Sigmoid colon (tissue), 7 donors: ENCODE measurements around the gene FAP. TPM values are rescaled to one million over a fixed set of nuclear protein-coding genes. Genes with fewer than 3 reads are reported as not detected.

ENCODE experiments used
- DNase-seq: peaks from one replicate; pipeline ENCODE4 v3.0.0-alpha.2; 2019
- H3K27ac ChIP-seq, 4 donors: fragments of 200-600 bp; sonication (generic); one replicate each; pipeline ENCODE4 v1.5.1; 2016 to 2019; ENCODE audit warnings: mild to moderate bottlenecking in 1 of 4
- H3K27me3 ChIP-seq, 3 donors: fragments of 200-600 bp; sonication (generic); one replicate each; pipeline ENCODE4 v1.5.1; 2019; ENCODE audit warnings: mild to moderate bottlenecking in 1 of 3
- H3K36me3 ChIP-seq, 4 donors: fragments of 200-600 bp; sonication (generic); one replicate each; pipeline ENCODE4 v1.5.1; 2016 to 2019
- H3K4me1 ChIP-seq, 4 donors: fragments of 200-600 bp; sonication (generic); one replicate each; pipeline ENCODE4 v1.5.1; 2017 to 2019
- H3K4me3 ChIP-seq, 4 donors: fragments of 200-600 bp; sonication (generic); one replicate each; pipeline ENCODE4 v1.5.1; 2017 to 2019; ENCODE audit warnings: mild to moderate bottlenecking in 2 of 4, moderate library complexity in 1 of 4
- H3K9me3 ChIP-seq, 4 donors: fragments of 200-600 bp in 3 of 4; sonication (generic) in 3 of 4; one replicate each; pipeline versions ENCODE4 v1.5.1 to v1.6.1; 2013 to 2019
- CTCF ChIP-seq, 4 experiments: fragments of 450-650 bp in 3 of 4; fragments of 200-600 bp in 1 of 4; IDR thresholded peaks; one replicate each; pipeline ENCODE4 v1.5.1; 2016 to 2019; ENCODE audit warnings: antibody characterized with exemption in 4 of 4, mild to moderate bottlenecking in 3 of 4, moderate library complexity in 2 of 4
- EP300 ChIP-seq, 4 donors: sonication (generic); formaldehyde crosslinking; IDR thresholded peaks; one replicate each; pipeline ENCODE4 v1.6.1; 2017; ENCODE audit warnings: antibody characterized with exemption in 4 of 4
- POLR2A ChIP-seq, 2 donors: fragments of 450-650 bp; IDR thresholded peaks; one replicate each; pipeline ENCODE4 v1.6.1; 2016; ENCODE audit warnings: antibody characterized with exemption in 2 of 2, mild to moderate bottlenecking in 2 of 2, moderate library complexity in 2 of 2
- POLR2AphosphoS5 ChIP-seq, 4 donors: sonication (generic); formaldehyde crosslinking; IDR thresholded peaks; one replicate each; pipeline ENCODE4 v1.6.1; 2017; ENCODE audit warnings: antibody characterized with exemption in 4 of 4
- WGBS, 2 donors: extraction: QIAGEN DNeasy Blood & Tissue Kit; methylation state at CpG; one replicate each; pipeline ENCODE4 v1.1.7; 2013; 5-methylcytosine and 5-hydroxymethylcytosine counted together
- intact Hi-C: fragments of 100-400 bp; cut with DNase I; formaldehyde crosslinking; loops from one replicate; pipeline ENCODE4 v1.15.1; 2023
- polyA plus RNA-seq, 3 donors: library from polyadenylated mRNA; stranded (reverse); fragments of 200-250 nt; gene quantifications; one replicate each; pipeline ENCODE4 v1.2.3, GENCODE V29; 2013
- total RNA-seq, 4 donors: library from RNA; depleted of rRNA; stranded (reverse); fragments of >200 nt; gene quantifications; one replicate each; pipeline ENCODE4 v1.1.0, GENCODE V29; 2016
- donor health status: healthy with polysubstance abuse.
- donor health status: Bipolar disorder and iron deficiency.
- donor health status: healthy.

The FAP gene
- total and polyA plus RNA-seq, 7 donors: 2.2 to 35.7 (median 20.0) TPM; not detected in 2

- Histone ChIP-seq H3K27ac (no peak overlapping the region), H3K36me3 (no peaks in the 10 kb centered on the region), H3K4me1 (no peaks in the 10 kb centered on the region), H3K27me3 (no peaks in the 10 kb centered on the region), H3K9me3 (peaks cover 0 to 1% (median 0%) of the 10 kb centered on the region in 4 donors), H3K4me3 (no peak overlapping the region)
- WGBS, 2 donors: 77 to 81% methylated on average over 2 of the region's 2 CpGs
- intact Hi-C loops: no loop called here
- no peak for DNase-seq
- no peak for TF ChIP-seq POLR2A (IDR thresholded peaks at IDR 0.05)
- TF ChIP-seq CTCF (IDR thresholded peaks at IDR 0.05): no peak
- no peak for TF ChIP-seq POLR2AphosphoS5 (IDR thresholded peaks at IDR 0.05)
- TF ChIP-seq EP300 (IDR thresholded peaks at IDR 0.05): no peak
Observed at GRCh38 chr2:162232027-162232426, 11.2 kb downstream of the FAP start.

GRCh38 chr2:162230761-162231160, 12.5 kb downstream of the FAP start:
- no peaks in the 10 kb centered on the region for H3K27me3 ChIP-seq
- TF ChIP-seq CTCF (IDR thresholded peaks at IDR 0.05) (no peak), EP300 (IDR thresholded peaks at IDR 0.05) (no peak), POLR2A (IDR thresholded peaks at IDR 0.05) (no peak), POLR2AphosphoS5 (IDR thresholded peaks at IDR 0.05) (no peak)
- H3K4me1 ChIP-seq: no peaks in the 10 kb centered on the region
- no peak for DNase-seq
- no peak overlapping the region for H3K27ac ChIP-seq
- intact Hi-C loops: no loop called here
- 47 to 82% methylated on average over 1 of the region's 1 CpG for WGBS, 2 donors
- H3K9me3 ChIP-seq: peaks cover 0 to 1% (median 0%) of the 10 kb centered on the region in 4 donors
- no peak overlapping the region for H3K4me3 ChIP-seq
- no peaks in the 10 kb centered on the region for H3K36me3 ChIP-seq

GRCh38 chr2:162226836-162227235, 16.4 kb downstream of the FAP start:
- no peak for DNase-seq

GRCh38 chr2:162221064-162221463, 22.2 kb downstream of the FAP start:
- 58 to 71% methylated on average over 11 of the region's 11 CpGs for WGBS, 2 donors
- DNase-seq: peak; percentile 84
- intact Hi-C loops: loop anchor here (1.0 to 5.0 kb wide), 2 partner anchors 36 to 77 kb away; no protein-coding TSS in a partner anchor
- no peaks in the 10 kb centered on the region for H3K9me3 ChIP-seq
- no peak overlapping the region for H3K4me3 ChIP-seq
- H3K4me1 ChIP-seq: no peaks in the 10 kb centered on the region
- H3K27me3 ChIP-seq: no peaks in the 10 kb centered on the region
- H3K27ac ChIP-seq: no peak overlapping the region
- no peak for TF ChIP-seq POLR2AphosphoS5 (IDR thresholded peaks at IDR 0.05)
- TF ChIP-seq CTCF (IDR thresholded peaks at IDR 0.05): peak; percentile 54 to 91 (median 84)
- no peak for TF ChIP-seq EP300 (IDR thresholded peaks at IDR 0.05)
- H3K36me3 ChIP-seq: no peaks in the 10 kb centered on the region

More at GRCh38 chr2:162226836-162227235, 16.4 kb downstream of the FAP start:
- H3K27ac ChIP-seq: no peak overlapping the region
- TF ChIP-seq EP300 (IDR thresholded peaks at IDR 0.05) (no peak), CTCF (IDR thresholded peaks at IDR 0.05) (no peak)
- H3K9me3 ChIP-seq: no peaks in the 10 kb centered on the region
- intact Hi-C loops: no loop called here
- H3K36me3 ChIP-seq: no peaks in the 10 kb centered on the region
- H3K27me3 ChIP-seq: no peaks in the 10 kb centered on the region
- no peak overlapping the region for H3K4me3 ChIP-seq
- no peaks in the 10 kb centered on the region for H3K4me1 ChIP-seq

GRCh38 chr2:162220368-162220767, 22.9 kb downstream of the FAP start:
- intact Hi-C loops: loop anchor here (5.0 kb wide), 1 partner anchor 37 kb away; no protein-coding TSS in a partner anchor
- WGBS, 2 donors: 65 to 75% methylated on average over 1 of the region's 1 CpG
- Histone ChIP-seq H3K36me3 (no peaks in the 10 kb centered on the region), H3K4me1 (no peaks in the 10 kb centered on the region), H3K27me3 (no peaks in the 10 kb centered on the region), H3K27ac (peak overlapping the region in 1 of 4 donors; percentile 33), H3K4me3 (no peak overlapping the region), H3K9me3 (no peaks in the 10 kb centered on the region)
- TF ChIP-seq POLR2AphosphoS5 (IDR thresholded peaks at IDR 0.05) (no peak), POLR2A (IDR thresholded peaks at IDR 0.05) (no peak), CTCF (IDR thresholded peaks at IDR 0.05) (no peak), EP300 (IDR thresholded peaks at IDR 0.05) (no peak)
- DNase-seq: no peak
